Measurements from ENCODE around the gene POU4F2.

Gene POU4F2

GRCh38 chr4:146640021-146640464, 1.4 kb downstream of the POU4F2 start:
- H3K36me3 ChIP-seq (ENCODE audit: control insufficient read depth, insufficient read depth, low read length): no peaks in the 10 kb centered on the region
- H3K9ac ChIP-seq: no peak overlapping the region
- no peaks in the 10 kb centered on the region for H3K79me2 ChIP-seq
- no peak overlapping the region for H3K27ac ChIP-seq
- no peak overlapping the region for H3K4me2 ChIP-seq (ENCODE audit: low read length)
- no peaks in the 10 kb centered on the region for H3K4me1 ChIP-seq
- peaks cover 4% of the 10 kb centered on the region for H3K27me3 ChIP-seq (ENCODE audit: control insufficient read depth, insufficient read depth, low read length)
- no peak overlapping the region for H3K4me3 ChIP-seq (ENCODE audit: low read depth, low read length)
- no peak for TF ChIP-seq CTCF (IDR thresholded peaks at IDR 0.05)
- no peaks in the 10 kb centered on the region for H3K9me3 ChIP-seq (ENCODE audit: control insufficient read depth, low read length)
- no peak overlapping the region for H2AFZ ChIP-seq

GRCh38 chr4:146640465-146641061, 1.9 kb downstream of the POU4F2 start:
- H3K4me1 ChIP-seq: no peaks in the 10 kb centered on the region
- H3K36me3 ChIP-seq (ENCODE audit: control insufficient read depth, insufficient read depth, low read length): no peaks in the 10 kb centered on the region
- no peak for TF ChIP-seq CTCF (IDR thresholded peaks at IDR 0.05)
- H3K4me2 ChIP-seq (ENCODE audit: low read length): no peak overlapping the region
- no peak overlapping the region for H3K27ac ChIP-seq
- no peak overlapping the region for H3K4me3 ChIP-seq (ENCODE audit: low read depth, low read length)
- no peaks in the 10 kb centered on the region for H3K9me3 ChIP-seq (ENCODE audit: control insufficient read depth, low read length)
- no peak overlapping the region for H2AFZ ChIP-seq
- H3K79me2 ChIP-seq: no peaks in the 10 kb centered on the region
- H3K27me3 ChIP-seq (ENCODE audit: control insufficient read depth, insufficient read depth, low read length): peaks cover 4% of the 10 kb centered on the region
- H3K9ac ChIP-seq: no peak overlapping the region

- Histone ChIP-seq H3K27me3 (ENCODE audit: control insufficient read depth, insufficient read depth, low read length) (peaks cover 4% of the 10 kb centered on the region), H3K4me1 (no peaks in the 10 kb centered on the region), H3K4me2 (ENCODE audit: low read length) (no peak overlapping the region), H3K4me3 (ENCODE audit: low read depth, low read length) (no peak overlapping the region), H3K79me2 (no peaks in the 10 kb centered on the region), H2AFZ (no peak overlapping the region), H3K9ac (no peak overlapping the region), H3K27ac (no peak overlapping the region), H3K36me3 (ENCODE audit: control insufficient read depth, insufficient read depth, low read length) (no peaks in the 10 kb centered on the region), H3K9me3 (ENCODE audit: control insufficient read depth, low read length) (no peaks in the 10 kb centered on the region)
- TF ChIP-seq CTCF (IDR thresholded peaks at IDR 0.05): no peak
Measured at GRCh38 chr4:146641762-146642161, 3.1 kb downstream of the POU4F2 start.

- no peaks in the 10 kb centered on the region for H3K79me2 ChIP-seq
- no peaks in the 10 kb centered on the region for H3K9me3 ChIP-seq (ENCODE audit: control insufficient read depth, low read length)
- H3K36me3 ChIP-seq (ENCODE audit: control insufficient read depth, insufficient read depth, low read length): no peaks in the 10 kb centered on the region
- no peak overlapping the region for H3K9ac ChIP-seq
- peaks cover 4% of the 10 kb centered on the region for H3K27me3 ChIP-seq (ENCODE audit: control insufficient read depth, insufficient read depth, low read length)
- no peak for TF ChIP-seq CTCF (IDR thresholded peaks at IDR 0.05)
- H3K4me1 ChIP-seq: no peaks in the 10 kb centered on the region
- H3K27ac ChIP-seq: no peak overlapping the region
- no peak overlapping the region for H2AFZ ChIP-seq
- H3K4me2 ChIP-seq (ENCODE audit: low read length): no peak overlapping the region
- H3K4me3 ChIP-seq (ENCODE audit: low read depth, low read length): no peak overlapping the region
Measured at GRCh38 chr4:146643812-146644401, 5.2 kb downstream of the POU4F2 start.

- no peak overlapping the region for H3K27ac ChIP-seq
- H3K4me1 ChIP-seq: no peaks in the 10 kb centered on the region
- H3K27me3 ChIP-seq (ENCODE audit: control insufficient read depth, insufficient read depth, low read length): peaks cover under 1% of the 10 kb centered on the region
- H3K9ac ChIP-seq: no peak overlapping the region
- H3K9me3 ChIP-seq (ENCODE audit: control insufficient read depth, low read length): no peaks in the 10 kb centered on the region
- TF ChIP-seq CTCF (IDR thresholded peaks at IDR 0.05): no peak
- no peak overlapping the region for H2AFZ ChIP-seq
- no peaks in the 10 kb centered on the region for H3K79me2 ChIP-seq
- H3K4me2 ChIP-seq (ENCODE audit: low read length): no peak overlapping the region
- H3K36me3 ChIP-seq (ENCODE audit: control insufficient read depth, insufficient read depth, low read length): no peaks in the 10 kb centered on the region
- no peak overlapping the region for H3K4me3 ChIP-seq (ENCODE audit: low read depth, low read length)
Measured at GRCh38 chr4:146645921-146646320, 7.2 kb downstream of the POU4F2 start.

All from parathyroid adenoma (tissue), 2 donors.